Measurements from ENCODE around the gene INTS6.

DNA sequence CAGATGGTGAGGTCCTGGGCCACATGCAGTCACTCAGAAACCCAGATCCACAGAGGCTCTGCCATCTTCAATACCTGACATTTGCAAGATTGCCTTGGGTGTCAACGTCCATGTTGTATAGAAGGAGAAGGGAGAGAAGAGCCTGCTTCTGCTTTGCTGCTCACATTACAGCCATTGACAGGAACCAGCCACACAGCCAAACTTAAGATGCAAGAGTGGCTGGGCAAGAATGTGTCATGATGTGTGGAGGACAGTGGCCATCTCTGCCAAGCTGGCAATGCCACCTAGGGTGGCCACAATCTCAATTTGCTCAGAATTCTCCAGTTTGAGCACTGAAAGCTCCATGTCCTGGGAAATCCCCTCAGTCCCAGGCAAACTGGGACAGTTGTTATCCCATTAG lies 139.2 kb downstream of the INTS6 start:
- TF ChIP-seq, protein P1, sequence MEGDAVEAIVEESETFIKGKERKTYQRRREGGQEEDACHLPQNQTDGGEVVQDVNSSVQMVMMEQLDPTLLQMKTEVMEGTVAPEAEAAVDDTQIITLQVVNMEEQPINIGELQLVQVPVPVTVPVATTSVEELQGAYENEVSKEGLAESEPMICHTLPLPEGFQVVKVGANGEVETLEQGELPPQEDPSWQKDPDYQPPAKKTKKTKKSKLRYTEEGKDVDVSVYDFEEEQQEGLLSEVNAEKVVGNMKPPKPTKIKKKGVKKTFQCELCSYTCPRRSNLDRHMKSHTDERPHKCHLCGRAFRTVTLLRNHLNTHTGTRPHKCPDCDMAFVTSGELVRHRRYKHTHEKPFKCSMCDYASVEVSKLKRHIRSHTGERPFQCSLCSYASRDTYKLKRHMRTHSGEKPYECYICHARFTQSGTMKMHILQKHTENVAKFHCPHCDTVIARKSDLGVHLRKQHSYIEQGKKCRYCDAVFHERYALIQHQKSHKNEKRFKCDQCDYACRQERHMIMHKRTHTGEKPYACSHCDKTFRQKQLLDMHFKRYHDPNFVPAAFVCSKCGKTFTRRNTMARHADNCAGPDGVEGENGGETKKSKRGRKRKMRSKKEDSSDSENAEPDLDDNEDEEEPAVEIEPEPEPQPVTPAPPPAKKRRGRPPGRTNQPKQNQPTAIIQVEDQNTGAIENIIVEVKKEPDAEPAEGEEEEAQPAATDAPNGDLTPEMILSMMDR (IDR thresholded peaks at IDR 0.05; ENCODE audit: low read length), result no peak
- no peak for TF ChIP-seq EZH2 (optimal IDR thresholded peaks at IDR 0.05; ENCODE audit: low read depth, low read length)
